Astrocyte (in vitro differentiated cells and primary cell): ENCODE measurements around the gene PIK3CD. TPM values are rescaled to one million over a fixed set of nuclear protein-coding genes. Genes with fewer than 3 reads are reported as not detected.

Experiments used
- DNase-seq: peaks from one replicate; pipeline ENCODE4 v3.0.0-alpha.2; 2010; ENCODE audit warnings: low read depth
- FAIRE-seq: peaks from 2 replicates; lab custom pipeline; 2011; peaks lifted over from hg19 to GRCh38; lab: Jason Lieb, UNC
- H2AFZ ChIP-seq: 2 replicates; pipeline ENCODE4 v1.6.0; 2012; ENCODE audit warnings: low read depth, low read length, inconsistent platforms
- H3K27ac ChIP-seq: 2 replicates; pipeline ENCODE4 v1.5.1; 2011; ENCODE audit warnings: low read depth, low read length, inconsistent platforms
- H3K27me3 ChIP-seq: 2 replicates; pipeline ENCODE4 v1.6.0; 2011; ENCODE audit warnings: low read length, inconsistent platforms; ENCODE audit not compliant: insufficient read depth
- H3K36me3 ChIP-seq: 2 replicates; pipeline ENCODE4 v1.5.1; 2011; ENCODE audit warnings: low read length, inconsistent platforms; ENCODE audit not compliant: insufficient read depth
- H3K4me1 ChIP-seq: 2 replicates; pipeline ENCODE4 v1.5.1; 2011; ENCODE audit warnings: low read length, inconsistent platforms; ENCODE audit not compliant: insufficient read depth
- H3K4me2 ChIP-seq: 2 replicates; pipeline ENCODE4 v1.6.0; 2012; ENCODE audit warnings: low read length, inconsistent platforms
- H3K4me3 ChIP-seq: 2 replicates; pipeline ENCODE4 v1.5.1; 2011; ENCODE audit warnings: low read depth, mild to moderate bottlenecking, low read length, inconsistent platforms; ENCODE audit not compliant: insufficient read depth
- H3K79me2 ChIP-seq: 2 replicates; pipeline ENCODE4 v1.6.0; 2012; ENCODE audit warnings: mild to moderate bottlenecking, low read length, inconsistent platforms; ENCODE audit not compliant: insufficient read depth
- H3K9ac ChIP-seq: 2 replicates; pipeline ENCODE4 v1.6.0; 2012; ENCODE audit warnings: mild to moderate bottlenecking, low read length, inconsistent platforms
- H3K9me3 ChIP-seq: 2 replicates; pipeline ENCODE4 v1.5.1; 2012; ENCODE audit warnings: low read depth, mild to moderate bottlenecking, low read length, inconsistent platforms; ENCODE audit not compliant: insufficient read depth
- H4K20me1 ChIP-seq: 2 replicates; pipeline ENCODE4 v1.6.0; 2012; ENCODE audit warnings: low read length, inconsistent platforms; ENCODE audit not compliant: insufficient read depth
- H3K27ac Mint-ChIP-seq: one replicate; pipeline ENCODE4 v1.8.0; 2021; ENCODE audit warnings: mild to moderate bottlenecking, mixed read lengths; ENCODE audit not compliant: unreplicated experiment
- H3K27me3 Mint-ChIP-seq: one replicate; pipeline ENCODE4 v1.8.0; 2021; ENCODE audit warnings: low read depth, mixed read lengths; ENCODE audit not compliant: unreplicated experiment
- H3K36me3 Mint-ChIP-seq: one replicate; pipeline ENCODE4 v1.8.0; 2021; ENCODE audit warnings: low read depth, mixed read lengths; ENCODE audit not compliant: unreplicated experiment
- H3K4me1 Mint-ChIP-seq: one replicate; pipeline ENCODE4 v1.8.0; 2021; ENCODE audit warnings: low read depth, mixed read lengths; ENCODE audit not compliant: unreplicated experiment
- H3K4me3 Mint-ChIP-seq: one replicate; pipeline ENCODE4 v1.8.0; 2021; ENCODE audit warnings: mild to moderate bottlenecking, moderate library complexity, mixed read lengths; ENCODE audit not compliant: unreplicated experiment
- H3K9me3 Mint-ChIP-seq: one replicate; pipeline ENCODE4 v1.8.0; 2021; ENCODE audit warnings: mild to moderate bottlenecking, mixed read lengths; ENCODE audit not compliant: unreplicated experiment
- EZH2 ChIP-seq: IDR thresholded peaks from 2 replicates; pipeline ENCODE4 v1.6.1; 2012; ENCODE audit warnings: mild to moderate bottlenecking, low read length, inconsistent platforms; ENCODE audit not compliant: insufficient read depth
- total RNA-seq: library from RNA; stranded (reverse); gene quantifications from 2 replicates; pipeline ENCODE4 v1.2.1, GENCODE V29; 2021
- TF ChIP-seq, protein P1 (sequence below): IDR thresholded peaks from 2 replicates; pipeline ENCODE4 v1.5.1; 2011; ENCODE audit warnings: low read depth, mild to moderate bottlenecking, inconsistent platforms, low read length, moderate library complexity; ENCODE audit not compliant: insufficient read depth

PIK3CD gene
- total RNA-seq, 1 donor from 2014 or later = 29.5 TPM

- Mint-ChIP-seq H3K27ac (no peak overlapping the region), H3K4me3 (no peak overlapping the region), H3K4me1 (peaks cover 4% of the 10 kb centered on the region), H3K27me3 (peaks cover 34% of the 10 kb centered on the region), H3K9me3 (no peaks in the 10 kb centered on the region), H3K36me3 (no peaks in the 10 kb centered on the region)
- Histone ChIP-seq H2AFZ (no peak overlapping the region), H3K9me3 (no peaks in the 10 kb centered on the region), H3K79me2 (no peaks in the 10 kb centered on the region), H3K4me3 (no peak overlapping the region), H3K9ac (no peak overlapping the region), H3K4me1 (peaks cover 2% of the 10 kb centered on the region), H3K27me3 (peaks cover 18% of the 10 kb centered on the region), H3K36me3 (no peaks in the 10 kb centered on the region), H4K20me1 (peaks cover 3% of the 10 kb centered on the region), H3K4me2 (no peak overlapping the region), H3K27ac (no peak overlapping the region)
- no peak for TF ChIP-seq EZH2
- TF ChIP-seq, protein P1, sequence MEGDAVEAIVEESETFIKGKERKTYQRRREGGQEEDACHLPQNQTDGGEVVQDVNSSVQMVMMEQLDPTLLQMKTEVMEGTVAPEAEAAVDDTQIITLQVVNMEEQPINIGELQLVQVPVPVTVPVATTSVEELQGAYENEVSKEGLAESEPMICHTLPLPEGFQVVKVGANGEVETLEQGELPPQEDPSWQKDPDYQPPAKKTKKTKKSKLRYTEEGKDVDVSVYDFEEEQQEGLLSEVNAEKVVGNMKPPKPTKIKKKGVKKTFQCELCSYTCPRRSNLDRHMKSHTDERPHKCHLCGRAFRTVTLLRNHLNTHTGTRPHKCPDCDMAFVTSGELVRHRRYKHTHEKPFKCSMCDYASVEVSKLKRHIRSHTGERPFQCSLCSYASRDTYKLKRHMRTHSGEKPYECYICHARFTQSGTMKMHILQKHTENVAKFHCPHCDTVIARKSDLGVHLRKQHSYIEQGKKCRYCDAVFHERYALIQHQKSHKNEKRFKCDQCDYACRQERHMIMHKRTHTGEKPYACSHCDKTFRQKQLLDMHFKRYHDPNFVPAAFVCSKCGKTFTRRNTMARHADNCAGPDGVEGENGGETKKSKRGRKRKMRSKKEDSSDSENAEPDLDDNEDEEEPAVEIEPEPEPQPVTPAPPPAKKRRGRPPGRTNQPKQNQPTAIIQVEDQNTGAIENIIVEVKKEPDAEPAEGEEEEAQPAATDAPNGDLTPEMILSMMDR = no peak
- FAIRE-seq = no peak
- DNase-seq = no peak
These were observed 3.5 kb downstream of the PIK3CD start for GRCh38 chr1:9654834-9655723.

GRCh38 chr1:9655836-9656235 lies 4.3 kb downstream of the PIK3CD start:
- Histone ChIP-seq H3K4me1 (peaks cover 2% of the 10 kb centered on the region), H3K4me3 (no peak overlapping the region), H3K27ac (no peak overlapping the region), H2AFZ (no peak overlapping the region), H3K4me2 (no peak overlapping the region), H3K9ac (no peak overlapping the region), H3K79me2 (no peaks in the 10 kb centered on the region), H3K36me3 (no peaks in the 10 kb centered on the region), H3K27me3 (peaks cover 14% of the 10 kb centered on the region), H4K20me1 (peaks cover 3% of the 10 kb centered on the region), H3K9me3 (no peaks in the 10 kb centered on the region)
- peaks cover 3% of the 10 kb centered on the region for H3K9me3 Mint-ChIP-seq
- no peaks in the 10 kb centered on the region for H3K36me3 Mint-ChIP-seq
- FAIRE-seq (no peak), DNase-seq (no peak)
- no peak overlapping the region for H3K4me3 Mint-ChIP-seq
- H3K27ac Mint-ChIP-seq = no peak overlapping the region
- H3K27me3 Mint-ChIP-seq = peaks cover 26% of the 10 kb centered on the region
- H3K4me1 Mint-ChIP-seq = peaks cover 4% of the 10 kb centered on the region
- TF ChIP-seq, protein P1 = no peak
- TF ChIP-seq EZH2 = no peak

GRCh38 chr1:9657521-9658032 lies 6.0 kb downstream of the PIK3CD start:
- peaks cover 24% of the 10 kb centered on the region for H3K27me3 Mint-ChIP-seq
- no peak for FAIRE-seq
- peaks cover 4% of the 10 kb centered on the region for H3K4me1 Mint-ChIP-seq
- Histone ChIP-seq H3K4me3 (no peak overlapping the region), H3K79me2 (no peaks in the 10 kb centered on the region), H3K4me1 (no peaks in the 10 kb centered on the region), H3K9me3 (no peaks in the 10 kb centered on the region), H3K36me3 (no peaks in the 10 kb centered on the region), H3K4me2 (no peak overlapping the region), H3K27ac (no peak overlapping the region), H4K20me1 (peaks cover 3% of the 10 kb centered on the region), H3K27me3 (peaks cover 8% of the 10 kb centered on the region), H2AFZ (no peak overlapping the region), H3K9ac (no peak overlapping the region)
- no peak overlapping the region for H3K27ac Mint-ChIP-seq
- DNase-seq = no peak
- TF ChIP-seq EZH2 = no peak
- TF ChIP-seq, protein P1 = no peak
- no peak overlapping the region for H3K4me3 Mint-ChIP-seq
- H3K36me3 Mint-ChIP-seq = no peaks in the 10 kb centered on the region
- H3K9me3 Mint-ChIP-seq = peaks cover 3% of the 10 kb centered on the region
